ENCODE results near the gene CLIC4.
"Not testable (repeated sequence)": the region's sequence is repeated elsewhere in the genome, so short reads cannot be mapped to it uniquely, and the experiment has no call there.

Gene CLIC4

GRCh38 chr1:24717887-24718650, 27.2 kb upstream of the CLIC4 start:
- DNase-seq (ENCODE audit: low read depth in 2 of 2): no peak

- DNase-seq (ENCODE audit: low read depth in 2 of 2): no peak
Measured at GRCh38 chr1:24720152-24720551, 25.1 kb upstream of the CLIC4 start.

GRCh38 chr1:24721533-24721932, 23.7 kb upstream of the CLIC4 start:
- no peak for DNase-seq (ENCODE audit: low read depth in 2 of 2)

- DNase-seq (ENCODE audit: low read depth in 2 of 2): not testable (repeated sequence)
Measured at GRCh38 chr1:24722073-24723035, 22.9 kb upstream of the CLIC4 start.

- DNase-seq (ENCODE audit: low read depth in 2 of 2): no peak
Measured at GRCh38 chr1:24724345-24725208, 20.7 kb upstream of the CLIC4 start.

GRCh38 chr1:24725209-24725651, 20.0 kb upstream of the CLIC4 start:
- DNase-seq (ENCODE audit: low read depth in 2 of 2): no peak

- DNase-seq (ENCODE audit: low read depth in 2 of 2): no peak
Measured at GRCh38 chr1:24726741-24727140, 18.5 kb upstream of the CLIC4 start.

- DNase-seq (ENCODE audit: low read depth in 2 of 2): no peak
Measured at GRCh38 chr1:24727501-24728216, 17.6 kb upstream of the CLIC4 start.

GRCh38 chr1:24728982-24729381, 16.3 kb upstream of the CLIC4 start:
- DNase-seq (ENCODE audit: low read depth in 2 of 2): no peak

- DNase-seq (ENCODE audit: low read depth in 2 of 2): no peak
Measured at GRCh38 chr1:24732186-24732885, 12.9 kb upstream of the CLIC4 start.

GRCh38 chr1:24733342-24733741, 11.9 kb upstream of the CLIC4 start:
- DNase-seq (ENCODE audit: low read depth in 2 of 2): not testable (repeated sequence)

GRCh38 chr1:24735156-24735508, 10.1 kb upstream of the CLIC4 start:
- DNase-seq (ENCODE audit: low read depth in 2 of 2): no peak

GRCh38 chr1:24735509-24736375, 9.5 kb upstream of the CLIC4 start:
- DNase-seq (ENCODE audit: low read depth in 2 of 2): no peak

- no peak for DNase-seq (ENCODE audit: low read depth in 2 of 2)
Measured at GRCh38 chr1:24737368-24738117, 7.7 kb upstream of the CLIC4 start.

- no peak for DNase-seq (ENCODE audit: low read depth in 2 of 2)
Measured at GRCh38 chr1:24739241-24739640, 6.0 kb upstream of the CLIC4 start.

GRCh38 chr1:24742090-24742938, 2.9 kb upstream of the CLIC4 start:
- DNase-seq (ENCODE audit: low read depth in 2 of 2): no peak

- no peak for DNase-seq (ENCODE audit: low read depth in 2 of 2)
Measured at GRCh38 chr1:24743404-24744211, 1.6 kb upstream of the CLIC4 start.
